CMK (cell line): ENCODE results near the gene MOB4.
"Not testable (repeated sequence)": the region's sequence is repeated elsewhere in the genome, so short reads cannot be mapped to it uniquely, and the experiment has no call there.

Source experiments
- DNase-seq: peaks from one replicate; pipeline ENCODE4 v3.0.0-alpha.2; 2010; ENCODE audit warnings: low read depth

MOB4 gene

DNA sequence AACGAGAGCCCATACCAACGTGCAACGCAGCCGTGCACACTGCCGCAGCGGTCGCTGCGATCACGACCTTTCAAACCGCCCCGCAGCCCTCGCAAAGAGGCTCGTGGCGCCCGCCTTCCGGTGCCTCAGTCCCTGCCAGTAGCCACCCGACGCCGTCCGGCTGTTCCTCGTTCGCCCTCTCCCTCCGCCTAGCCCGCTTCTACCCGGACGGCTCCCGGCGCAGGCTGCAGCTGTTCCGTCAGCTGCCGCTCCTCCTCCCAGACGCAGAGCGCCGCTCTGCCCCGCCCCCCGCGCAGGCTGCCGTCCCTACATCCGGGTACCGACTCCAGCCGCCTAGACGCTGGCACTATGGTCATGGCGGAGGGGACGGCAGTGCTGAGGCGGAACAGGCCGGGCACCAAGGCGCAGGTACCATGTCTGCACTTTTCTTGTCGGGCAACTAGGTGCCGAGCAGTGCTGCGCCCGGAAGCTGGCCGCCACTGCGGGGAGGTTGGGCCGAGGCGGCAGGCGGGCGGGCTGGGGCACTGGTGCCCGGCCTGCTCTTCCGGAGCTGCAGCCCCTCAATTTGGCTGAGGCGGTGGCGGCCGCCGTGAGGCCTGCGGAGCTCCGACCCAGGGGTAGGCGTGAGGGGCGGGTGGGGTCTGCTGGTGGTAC is at the start of gene MOB4:
Gene MOB4, plus strand, starts transcription at position 328 of the 654 bp plus-strand sequence. Its CDS starts 21 bp downstream, at position 349.
- DNase-seq = peak; percentile 90

DNA sequence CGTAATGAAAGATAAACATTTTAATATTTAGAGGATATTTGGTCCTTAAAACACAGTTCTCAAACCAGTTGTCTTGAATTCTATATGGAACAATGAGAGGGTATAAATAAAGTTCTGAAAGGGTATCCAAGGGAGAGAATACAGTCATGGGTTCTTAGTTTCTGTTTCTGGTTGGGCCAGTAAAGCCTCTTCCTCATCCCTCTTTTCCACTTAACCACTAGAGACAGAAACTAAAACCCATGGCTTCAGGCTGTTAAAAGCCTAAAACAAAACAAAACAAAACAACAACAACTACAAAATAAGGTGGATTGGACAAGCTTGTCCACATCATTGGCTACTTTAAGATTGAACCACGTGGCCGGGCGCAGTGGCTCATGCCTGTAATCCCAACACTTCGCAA is 43.7 kb upstream of the MOB4 start:
- no peak for DNase-seq

DNA sequence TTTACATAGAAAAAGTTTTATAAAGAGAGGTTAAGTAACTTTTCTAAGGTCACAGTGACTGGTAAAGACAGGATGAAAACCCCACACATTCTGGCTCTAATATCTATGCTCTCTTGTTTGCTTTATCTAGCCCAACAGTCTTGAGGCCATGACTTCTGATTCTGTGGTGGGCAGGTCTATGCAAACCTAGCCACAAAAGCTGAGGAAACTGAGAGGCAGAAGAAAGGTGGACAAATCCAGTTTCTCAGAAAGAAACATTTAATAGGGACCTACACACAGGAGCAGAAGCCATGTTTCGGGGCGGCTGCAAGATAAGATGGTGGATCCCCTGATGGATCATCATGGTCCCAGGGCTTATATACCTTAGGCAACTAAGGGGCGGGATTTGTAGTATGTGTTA is 38.1 kb upstream of the MOB4 start:
- DNase-seq = no peak

DNA sequence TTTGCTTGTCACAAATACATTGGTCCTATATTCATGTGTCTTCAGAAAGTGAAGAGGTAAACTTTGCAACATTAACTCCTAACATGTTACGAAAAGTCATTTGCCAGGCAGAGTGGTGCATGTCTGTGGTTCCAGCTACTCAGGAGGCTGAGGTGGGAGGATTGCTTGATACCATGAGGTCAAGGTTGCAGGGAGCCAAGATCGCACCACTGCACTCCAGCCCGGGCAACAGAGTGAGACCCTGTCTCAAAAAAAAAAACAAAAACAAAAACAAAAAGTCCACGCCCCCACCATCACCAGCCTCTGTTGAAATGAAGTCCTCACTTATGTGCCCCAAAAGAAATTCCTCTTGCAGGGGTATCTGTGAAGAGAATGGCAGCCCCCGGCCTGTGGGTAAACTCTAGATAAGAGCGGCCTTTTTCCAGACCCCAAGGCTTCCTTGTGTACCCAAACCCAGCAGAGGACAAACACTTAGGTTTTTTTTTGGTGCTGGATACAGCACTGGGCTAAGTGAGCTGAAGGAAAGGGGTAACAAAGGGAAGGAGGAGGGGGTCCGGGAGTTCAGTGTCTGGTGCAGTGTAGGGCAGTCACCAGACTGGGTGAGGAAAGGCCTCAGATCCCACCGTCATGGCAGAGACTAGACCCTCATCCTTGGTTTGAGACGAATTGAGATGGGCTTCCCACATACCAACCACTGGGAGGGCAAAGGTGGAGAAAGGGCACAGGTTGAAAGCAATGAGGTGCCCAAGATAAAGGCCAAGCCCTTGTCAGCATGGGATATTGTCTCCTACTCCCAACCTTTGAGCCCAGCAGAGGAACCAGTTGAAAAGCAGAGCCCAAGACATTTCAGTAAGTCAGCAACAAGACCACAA is 35.5 kb upstream of the MOB4 start:
- DNase-seq = no peak

DNA sequence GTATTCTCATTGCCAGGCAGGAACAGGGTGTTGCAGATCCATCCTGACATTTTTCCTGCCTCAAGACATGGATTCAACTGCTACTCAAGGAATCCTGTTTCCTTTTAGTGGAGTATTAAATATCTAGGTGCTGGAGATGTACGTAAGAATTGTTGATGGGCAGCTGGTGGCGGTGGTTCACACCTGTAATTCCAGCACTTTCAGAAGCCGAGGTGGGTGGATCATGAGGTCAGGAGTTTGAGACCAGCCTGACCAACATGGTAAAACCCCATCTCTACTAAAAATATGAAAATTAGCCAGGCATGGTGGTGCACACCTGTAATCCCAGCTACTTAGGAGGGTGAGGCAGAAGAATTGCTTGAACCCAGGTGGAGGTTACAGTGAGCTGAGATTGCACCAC is 31.6 kb upstream of the MOB4 start:
- not testable (repeated sequence) for DNase-seq

DNA sequence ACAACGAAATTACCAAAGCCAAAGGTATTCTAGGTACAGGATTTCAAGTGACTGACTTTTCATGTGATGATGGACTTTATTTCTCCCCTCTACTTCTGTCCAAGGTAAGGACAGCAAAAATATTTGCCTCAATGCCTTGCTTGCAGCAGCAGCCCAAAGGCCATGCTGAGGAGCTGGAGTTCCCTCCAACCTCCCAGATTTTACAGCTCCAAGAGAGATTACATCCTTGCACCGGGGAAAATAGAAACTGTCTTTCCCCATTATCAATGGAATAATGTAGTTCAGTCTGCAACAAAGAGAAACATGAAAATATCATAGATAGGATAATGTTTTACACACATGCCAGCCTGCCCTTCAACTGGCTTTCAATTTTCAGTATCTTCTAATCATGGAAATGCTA is 29.7 kb upstream of the MOB4 start:
- DNase-seq = no peak

DNA sequence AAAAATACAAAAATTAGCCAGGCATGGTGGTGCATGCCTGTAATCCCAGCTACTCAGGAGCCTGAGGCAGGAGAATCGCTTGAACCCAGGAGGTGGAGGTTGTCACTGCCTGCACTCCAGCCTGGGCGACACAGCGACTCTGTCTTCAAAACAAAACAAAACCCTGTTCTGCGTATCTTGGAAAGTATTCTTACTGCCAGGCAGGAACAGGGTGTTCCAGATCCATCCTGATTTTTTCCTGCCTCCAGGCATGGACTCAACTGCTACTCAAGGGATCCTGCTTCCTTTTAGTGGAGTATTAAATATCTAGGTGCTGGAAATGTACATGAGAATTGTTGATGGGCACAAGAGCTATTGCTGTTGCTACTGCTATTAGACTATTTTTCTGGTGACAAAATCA is 28.5 kb upstream of the MOB4 start:
- no peak for DNase-seq

DNA sequence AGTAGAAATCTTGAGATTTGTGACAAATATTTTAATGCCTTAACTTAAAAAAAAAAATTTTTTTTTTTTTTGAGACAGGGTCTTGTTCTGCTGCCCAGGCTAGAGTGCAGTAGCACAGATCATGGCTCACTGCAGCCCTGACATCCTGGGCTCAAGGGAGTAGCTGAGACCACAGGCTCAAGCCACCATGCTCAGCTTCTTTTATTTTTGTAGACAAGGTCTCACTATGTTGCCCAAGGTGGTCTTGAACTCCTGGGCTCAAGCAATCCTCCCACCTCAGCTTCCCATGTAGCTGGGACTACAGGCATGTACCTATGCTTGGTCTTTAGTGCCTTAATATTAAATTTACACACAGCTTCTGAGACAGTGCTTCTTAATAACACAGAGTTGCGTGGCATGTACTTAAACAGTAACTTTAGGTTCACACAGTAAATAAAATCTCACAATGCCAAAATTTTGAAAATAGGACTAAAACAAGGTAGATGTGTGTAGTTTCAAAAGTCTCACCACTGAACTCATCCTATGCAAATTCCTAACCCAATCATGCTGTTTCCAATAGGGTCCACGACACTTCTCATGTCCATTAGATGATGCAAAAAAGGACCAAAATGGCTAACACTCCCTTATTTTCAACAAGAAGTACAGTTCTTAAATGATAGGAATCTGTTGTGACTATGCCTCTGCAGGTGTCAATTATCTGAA is 20.3 kb upstream of the MOB4 start:
- no peak for DNase-seq

DNA sequence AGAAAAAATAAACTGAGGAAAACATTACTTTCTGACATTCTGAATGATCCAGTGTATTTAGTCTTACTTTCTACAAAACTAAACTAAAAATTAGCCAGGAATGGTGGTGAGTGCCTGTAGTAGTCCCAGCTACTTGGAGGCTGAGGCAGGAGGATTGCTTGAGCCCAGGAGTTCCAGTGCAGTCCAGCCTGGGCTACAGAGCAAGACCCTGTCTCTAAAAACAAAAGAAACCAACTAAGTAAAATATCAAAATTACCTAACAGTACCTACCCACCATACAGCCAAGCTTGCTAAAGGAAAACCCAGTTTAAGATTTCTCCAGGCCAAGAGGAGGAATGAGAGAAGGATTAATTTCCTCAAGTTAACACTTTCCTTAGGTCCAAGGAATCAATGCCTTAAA is 19.2 kb upstream of the MOB4 start:
- no peak for DNase-seq

DNA sequence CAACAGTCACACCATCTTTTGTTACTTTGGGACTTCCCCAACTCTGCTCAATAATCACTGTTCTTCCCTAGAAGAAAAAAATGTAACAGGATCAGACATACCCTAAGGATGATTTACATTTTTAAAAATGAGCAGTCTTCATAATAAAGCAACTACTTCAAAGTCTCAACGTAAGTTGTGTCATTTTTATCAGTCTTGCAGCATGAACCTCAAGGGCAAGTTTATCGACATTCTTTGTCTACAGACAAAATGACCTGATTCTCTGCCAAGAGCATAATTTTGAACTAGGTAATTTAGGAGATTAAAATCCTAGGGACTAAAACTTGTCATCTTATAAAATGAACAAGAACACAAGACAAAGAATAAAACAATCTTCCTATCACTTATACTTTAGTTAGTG is 18.5 kb upstream of the MOB4 start:
- DNase-seq = no peak

DNA sequence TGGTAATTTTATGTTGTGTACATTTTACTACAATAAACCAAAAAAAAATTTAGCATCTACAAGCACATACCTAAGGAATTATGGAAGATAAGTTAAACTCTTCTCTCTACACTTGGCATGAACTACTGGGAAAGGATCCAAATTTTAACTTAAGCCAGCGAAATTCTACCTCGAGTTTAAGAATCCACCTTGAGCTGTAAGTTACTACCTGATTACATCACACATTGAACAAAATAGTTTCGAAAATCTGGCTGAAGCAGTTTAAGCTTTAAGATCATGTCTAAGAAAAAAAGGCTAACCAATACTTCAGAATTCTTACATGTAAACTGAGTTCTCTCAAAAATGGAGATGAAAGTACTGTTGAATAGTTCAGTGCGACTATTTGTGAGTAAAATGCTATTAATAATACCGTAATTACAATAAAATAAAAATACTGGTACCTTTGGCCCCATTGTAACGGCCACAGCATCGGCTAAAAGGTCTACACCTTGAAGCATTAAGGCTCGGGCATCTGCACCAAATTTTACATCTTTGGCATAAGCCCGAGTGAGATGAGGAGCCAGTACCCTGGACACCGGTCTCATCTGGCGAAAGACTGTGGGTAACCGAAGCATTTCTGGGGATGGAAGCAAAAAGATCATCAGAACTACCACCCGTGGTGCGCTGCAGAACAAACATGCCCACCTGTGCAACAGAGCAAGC is 17.5 kb upstream of the MOB4 start:
- DNase-seq = no peak

DNA sequence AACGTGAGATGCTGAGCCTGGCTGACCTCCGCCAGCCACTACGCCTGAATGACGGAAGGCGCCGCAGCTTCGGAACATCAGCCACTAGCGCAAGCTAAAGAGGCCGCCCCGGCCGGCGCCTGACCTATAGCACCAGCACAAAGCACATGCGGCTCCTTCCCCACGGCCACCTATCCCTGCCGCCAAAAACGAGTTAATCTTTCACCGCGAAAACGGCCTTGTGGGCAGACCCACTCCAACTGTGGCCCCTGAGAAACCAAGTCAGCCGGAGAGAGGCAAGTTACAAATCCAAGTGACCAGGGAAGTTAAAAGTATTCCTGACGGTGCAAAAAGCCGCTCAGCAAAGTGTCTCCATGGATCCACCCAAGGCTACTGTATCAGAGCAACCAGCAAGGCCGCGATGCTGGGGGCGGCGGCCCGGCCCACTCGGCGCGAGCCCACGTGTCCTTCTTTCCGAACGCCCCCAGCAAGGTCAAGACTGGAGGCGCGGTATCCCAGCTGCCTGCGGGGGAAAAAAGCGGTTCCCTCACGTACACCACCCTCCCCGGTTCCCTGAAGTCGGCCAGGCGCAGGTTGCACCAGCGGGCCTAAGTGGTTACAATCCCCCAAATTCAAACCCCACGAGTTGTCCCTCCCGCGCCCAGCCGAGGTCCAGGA is 16.8 kb upstream of the MOB4 start:
- no peak for DNase-seq

DNA sequence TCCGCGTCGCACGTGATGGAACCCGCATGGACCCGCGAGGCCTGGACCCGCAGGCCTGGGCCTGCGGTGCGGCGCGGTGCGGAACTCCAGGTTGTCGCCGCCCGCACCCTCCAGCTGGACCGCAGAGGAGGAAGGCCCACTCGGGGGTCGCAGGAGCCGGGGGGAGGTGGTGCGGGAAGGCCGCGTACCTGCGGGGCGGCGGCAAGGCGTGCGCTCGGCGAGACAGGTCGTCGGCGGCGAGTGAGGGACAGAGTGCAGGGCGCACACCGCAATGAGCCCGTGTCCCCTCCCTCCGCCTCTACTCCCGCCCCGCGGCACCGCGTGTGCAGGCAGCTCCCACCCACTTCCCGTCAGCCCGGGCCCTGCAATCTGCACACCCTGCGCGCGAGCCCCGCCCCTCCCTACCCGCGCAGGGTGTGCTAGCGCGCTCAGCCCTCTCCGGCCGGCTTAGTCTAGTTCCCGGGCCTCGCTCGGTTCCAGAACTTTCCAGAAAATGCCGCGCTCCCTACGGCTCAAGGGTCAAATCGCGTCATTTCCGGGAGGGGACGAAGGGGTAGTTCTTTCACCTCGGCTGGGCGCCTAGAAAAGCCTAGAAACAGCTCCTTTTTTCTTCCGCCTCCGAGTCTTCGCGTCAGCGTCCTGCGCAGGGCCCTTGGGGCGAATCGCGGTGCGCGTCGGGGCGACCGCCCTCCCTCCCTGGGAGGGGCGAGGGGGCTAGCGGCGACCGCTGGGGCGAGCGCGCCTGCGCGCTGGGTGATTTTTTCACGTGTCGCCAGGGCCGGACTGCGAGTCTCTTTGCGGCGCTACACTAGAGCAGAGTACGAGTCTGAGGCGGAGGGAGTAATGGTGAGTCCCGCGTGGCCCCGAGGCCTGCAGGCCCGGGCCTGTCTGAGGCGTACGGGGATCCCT is 16.0 kb upstream of the MOB4 start, which contains the start of the genes HSPD1 and HSPE1:
Gene HSPD1, minus strand, starts transcription at position 247 of the 909 bp plus-strand sequence. CDS start 992 bp downstream, outside the sequence.
Gene HSPE1, plus strand, starts transcription at position 786 of the 909 bp plus-strand sequence. Its CDS starts 58 bp downstream, at position 844.
- peak; percentile 95 for DNase-seq

DNA sequence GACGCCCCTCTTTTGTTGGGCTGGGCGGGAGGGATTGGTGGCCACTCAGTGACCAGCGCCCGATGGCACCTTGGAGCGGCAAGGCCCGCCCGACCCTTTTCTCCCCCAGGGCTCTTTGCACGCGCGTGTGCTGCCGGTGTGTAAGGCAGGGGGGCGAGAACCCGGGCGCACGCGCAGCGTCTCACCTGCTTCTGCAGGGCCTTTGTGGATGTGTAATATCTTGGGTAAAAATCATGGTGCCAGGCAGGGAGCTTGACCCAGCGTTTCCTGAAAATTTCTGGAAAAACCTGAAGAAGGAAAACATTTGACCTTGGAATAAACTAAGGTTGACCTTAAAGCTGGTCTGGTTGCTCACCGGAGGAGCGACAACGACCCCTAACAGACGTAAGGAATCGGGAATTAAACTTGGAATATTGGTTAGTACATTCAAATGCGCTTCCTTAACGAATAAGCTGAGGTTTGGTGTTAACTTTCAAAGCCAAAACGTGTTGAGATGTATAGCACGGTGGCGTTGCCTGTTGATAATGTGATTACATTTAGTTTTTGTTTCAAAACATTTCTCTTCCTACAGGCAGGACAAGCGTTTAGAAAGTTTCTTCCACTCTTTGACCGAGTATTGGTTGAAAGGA is 15.2 kb upstream of the MOB4 start:
- no peak for DNase-seq

DNA sequence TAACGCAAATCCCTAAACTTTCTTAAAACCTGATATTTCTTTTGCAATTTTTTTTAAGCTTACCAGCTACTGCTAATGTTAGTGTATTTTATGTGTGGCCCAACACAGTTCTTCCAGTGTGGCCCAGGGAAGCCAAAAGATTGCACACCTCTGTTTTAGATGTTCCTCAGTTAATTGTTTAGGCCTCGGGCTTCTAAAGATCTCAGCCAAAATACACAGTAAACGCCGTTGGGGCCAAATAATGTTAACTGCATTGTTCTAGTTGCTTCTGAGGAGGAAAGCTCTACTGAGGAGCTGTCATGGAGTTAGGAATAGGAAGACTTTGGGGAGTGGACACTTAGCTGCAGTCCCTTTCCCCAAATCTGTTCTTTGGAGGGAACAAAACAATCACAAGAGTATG is 13.7 kb upstream of the MOB4 start:
- no peak for DNase-seq

DNA sequence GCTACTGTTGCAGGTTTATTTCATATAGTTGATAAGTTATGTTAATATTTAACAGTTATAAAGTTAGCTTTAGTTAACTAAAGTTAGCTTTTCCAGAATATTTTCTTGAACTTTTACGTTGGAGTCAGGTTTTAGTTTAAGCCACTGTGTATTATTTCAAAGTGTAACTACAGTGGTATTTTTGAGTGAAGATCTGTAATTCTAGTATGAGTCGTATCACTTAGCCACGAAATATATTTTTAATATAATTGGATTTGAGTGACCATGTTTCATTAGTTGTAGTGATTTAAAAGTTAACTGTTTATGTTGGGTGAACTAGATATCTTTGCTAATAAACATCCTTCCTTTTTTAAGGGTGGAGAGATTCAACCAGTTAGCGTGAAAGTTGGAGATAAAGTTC is 13.2 kb upstream of the MOB4 start:
- no peak for DNase-seq

DNA sequence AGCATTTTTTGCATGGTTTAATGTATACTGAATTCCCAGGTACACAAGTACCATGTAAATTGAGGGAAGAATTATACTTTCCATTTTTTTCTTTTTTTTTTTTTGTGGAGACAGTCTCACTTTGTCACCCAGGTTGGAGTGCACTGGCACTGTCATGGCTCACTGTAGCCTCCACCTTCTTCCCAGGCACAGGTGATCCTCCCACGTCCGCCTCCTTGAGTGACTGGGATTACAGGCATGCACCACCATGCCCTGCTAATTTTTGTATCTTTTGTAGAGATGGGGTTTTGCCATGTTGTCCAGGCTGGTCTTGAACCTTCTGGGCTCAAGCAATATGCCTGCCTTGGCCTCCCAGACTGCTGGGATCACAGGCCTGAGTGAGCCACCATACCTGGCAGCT is 11.9 kb upstream of the MOB4 start:
- no peak for DNase-seq

DNA sequence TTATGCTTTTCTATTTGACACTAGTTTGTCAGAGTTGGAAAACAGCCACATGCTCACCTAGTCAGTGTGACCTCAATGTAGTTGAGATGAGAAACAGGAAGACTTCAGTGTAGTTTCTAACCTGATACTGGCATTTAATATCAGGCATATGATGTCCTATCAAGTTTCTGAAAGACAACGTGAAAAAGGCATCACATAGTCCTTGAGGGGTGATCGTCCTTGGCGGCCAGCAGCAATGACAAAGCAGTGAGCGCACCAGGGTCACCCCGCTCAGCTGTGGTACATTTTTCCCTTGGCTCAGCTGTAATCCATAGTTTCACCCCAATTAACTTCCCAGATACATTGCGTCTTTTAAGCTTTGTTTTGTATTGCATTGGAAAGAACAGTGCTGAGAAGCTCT is 11.4 kb upstream of the MOB4 start:
- DNase-seq = no peak

DNA sequence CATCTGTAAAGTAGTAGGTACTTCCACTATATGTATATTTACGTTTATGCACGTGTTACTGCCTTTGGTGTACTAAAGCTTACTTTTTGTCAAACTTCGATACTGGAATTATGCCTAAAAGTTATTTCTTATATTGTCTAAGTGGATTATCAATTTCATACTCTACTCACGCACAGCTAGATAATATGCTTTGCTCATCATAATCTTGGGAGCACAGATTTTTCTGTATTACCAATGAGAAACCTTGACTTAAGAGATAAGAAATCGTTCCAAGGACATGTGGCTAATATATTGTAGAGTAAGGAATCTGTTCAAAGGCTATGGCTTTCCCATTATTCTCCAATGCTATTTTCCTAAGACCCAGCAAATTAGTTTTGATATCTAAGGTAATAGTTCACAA is 9.2 kb upstream of the MOB4 start:
- no peak for DNase-seq

DNA sequence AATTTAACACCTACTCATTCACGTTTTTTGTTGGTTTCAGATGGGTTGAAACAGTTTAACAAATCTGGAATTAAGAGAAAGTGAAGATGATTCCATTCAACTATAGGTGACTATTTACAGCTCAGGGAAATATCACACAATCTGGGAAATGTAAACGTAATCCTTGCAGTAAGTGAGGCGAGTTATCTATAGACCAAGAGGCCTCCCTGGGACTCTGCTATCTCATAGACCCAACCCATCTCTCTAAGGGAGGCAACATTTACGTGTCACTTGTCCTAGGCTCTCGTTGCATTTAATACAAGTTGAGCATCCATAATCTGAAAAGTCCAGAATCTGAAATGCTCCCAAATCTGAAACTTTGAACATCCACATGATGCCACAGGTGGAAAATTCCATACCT is 2.0 kb upstream of the MOB4 start:
- no peak for DNase-seq
